ENCODE data around the gene SPTBN5. TPM values are rescaled to one million over a fixed set of nuclear protein-coding genes. Genes with fewer than 3 reads are reported as not detected.

SPTBN5 gene
- total and polyA plus RNA-seq, 2 experiments from 2014 or later: 0.57 to 1.1 TPM

GRCh38 chr15:41936155-41936554 lies 42.3 kb upstream of the SPTBN5 start:
- TF ChIP-seq ZNF462 (CRISPR knock-in tag; IDR thresholded peaks at IDR 0.05): no peak
- TF ChIP-seq EZH2 (IDR thresholded peaks at IDR 0.05; ENCODE audit: low read depth, unreplicated experiment): no peak
- Histone ChIP-seq H3K9me2 (ENCODE audit: insufficient read depth) (no peaks in the 10 kb centered on the region), H3K4me1 (ENCODE audit: insufficient read depth) (peaks cover 18% of the 10 kb centered on the region), H3K27ac (ENCODE audit: low read depth) (no peak overlapping the region), H3K4me2 (no peak overlapping the region), H4K20me1 (replicated peaks; ENCODE audit: insufficient read depth) (peaks cover 12% of the 10 kb centered on the region), H3K4me3 (no peak overlapping the region), H3K27me3 (ENCODE audit: insufficient read depth) (no peaks in the 10 kb centered on the region), H3K36me3 (ENCODE audit: insufficient read depth) (0 out of 2 replicates have a peak, but pooled peaks cover 4% of the 10 kb centered on the region), H3F3A (replicated peaks; ENCODE audit: low read depth) (0 out of 2 replicates have a peak, but pooled peaks cover 4% of the 10 kb centered on the region), H3K79me2 (replicated peaks; ENCODE audit: insufficient read depth) (0 out of 2 replicates have a peak, but pooled peaks cover 4% of the 10 kb centered on the region), H2AFZ (no peak overlapping the region)
- no peak for DNase-seq (ENCODE audit: low spot score)
- Mint-ChIP-seq H3K36me3 (ENCODE audit: low read depth) (peaks cover 16% of the 10 kb centered on the region), H3K27me3 (ENCODE audit: insufficient read depth, low read depth, poor library complexity) (peaks cover 12% of the 10 kb centered on the region), H3K4me1 (peaks cover 33% of the 10 kb centered on the region), H3K9me3 (no peaks in the 10 kb centered on the region; the same call in 2 of the 3 replicates), H3K27ac (no peak overlapping the region), H3K4me3 (no peak overlapping the region)
- no peak for ATAC-seq

- Histone ChIP-seq H3K4me2 (no peak overlapping the region), H3K79me2 (replicated peaks; ENCODE audit: insufficient read depth) (0 out of 2 replicates have a peak, but pooled peaks cover 4% of the 10 kb centered on the region), H3K4me1 (ENCODE audit: insufficient read depth) (peaks cover 18% of the 10 kb centered on the region), H3F3A (replicated peaks; ENCODE audit: low read depth) (0 out of 2 replicates have a peak, but pooled peaks cover 4% of the 10 kb centered on the region), H3K27ac (ENCODE audit: low read depth) (no peak overlapping the region), H3K36me3 (ENCODE audit: insufficient read depth) (0 out of 2 replicates have a peak, but pooled peaks cover 4% of the 10 kb centered on the region), H3K4me3 (no peak overlapping the region), H3K9me2 (ENCODE audit: insufficient read depth) (no peaks in the 10 kb centered on the region), H3K27me3 (ENCODE audit: insufficient read depth) (no peaks in the 10 kb centered on the region), H4K20me1 (replicated peaks; ENCODE audit: insufficient read depth) (peaks cover 12% of the 10 kb centered on the region), H2AFZ (no peak overlapping the region)
- Mint-ChIP-seq H3K4me3 (no peak overlapping the region), H3K36me3 (ENCODE audit: low read depth) (peaks cover 12% of the 10 kb centered on the region), H3K4me1 (peaks cover 33% of the 10 kb centered on the region), H3K9me3 (no peaks in the 10 kb centered on the region; the same call in 2 of the 3 replicates), H3K27ac (no peak overlapping the region), H3K27me3 (ENCODE audit: insufficient read depth, low read depth, poor library complexity) (peaks cover 12% of the 10 kb centered on the region)
- ATAC-seq (no peak), DNase-seq (ENCODE audit: low spot score) (no peak)
- TF ChIP-seq ETS1 (IDR thresholded peaks at IDR 0.05): no peak
- TF ChIP-seq REST (IDR thresholded peaks at IDR 0.05; ENCODE audit: unreplicated experiment): no peak
- TF ChIP-seq NANOG (IDR thresholded peaks at IDR 0.05; ENCODE audit: borderline replicate concordance): no peak
- TF ChIP-seq JUNB (IDR thresholded peaks at IDR 0.05; ENCODE audit: unreplicated experiment): no peak
- no peak for TF ChIP-seq POLR2AphosphoS5 (IDR thresholded peaks at IDR 0.05; ENCODE audit: low read depth)
- no peak for TF ChIP-seq EZH2phosphoT487 (IDR thresholded peaks at IDR 0.05; ENCODE audit: unreplicated experiment)
- TF ChIP-seq ZNF114 (CRISPR knock-in tag; IDR thresholded peaks at IDR 0.05): no peak
- no peak for TF ChIP-seq CREB1 (CRISPR knock-in tag; IDR thresholded peaks at IDR 0.05; ENCODE audit: low read depth)
- no peak for TF ChIP-seq STAT1 (IDR thresholded peaks at IDR 0.05; ENCODE audit: unreplicated experiment)
These were observed 41.7 kb upstream of the SPTBN5 start for GRCh38 chr15:41935566-41936020.
